RWPE1 (cell line): Measurements from ENCODE around the gene PLCL1.

Source experiments
- CTCF ChIA-PET: fragments of 350-600 bp; sonication (Branson Sonifier 250); formaldehyde crosslinking; extraction: SDS; loops from one replicate; lab custom pipeline; 2021; lab: Yijun Ruan, JAX
- POLR2A ChIA-PET: fragments of 400-600 bp; formaldehyde crosslinking; extraction: SDS; loops from one replicate; lab custom pipeline; 2020; ENCODE audit warnings: antibody characterized with exemption; ENCODE audit not compliant: low non-redundant PET; lab: Yijun Ruan, JAX
- DNase-seq: peaks from one replicate; pipeline ENCODE4 v3.0.0; 2012; ENCODE audit warnings: low spot score
- H3K27ac ChIP-seq: fragments of 450-650 bp; 2 replicates; pipeline ENCODE4 v1.5.1; 2017
- TF ChIP-seq, protein P1 (sequence below): fragments of 450-650 bp; conservative IDR thresholded peaks from 2 replicates; pipeline ENCODE4 v1.5.1; 2017; ENCODE audit warnings: low read depth, mild to moderate bottlenecking

The PLCL1 gene

GRCh38 chr2:197998702-197999101, 194.3 kb downstream of the PLCL1 start:
- no peak for DNase-seq
- CTCF ChIA-PET: no interaction called here
- POLR2A ChIA-PET: no interaction called here
- no peak overlapping the region for H3K27ac ChIP-seq
- TF ChIP-seq, protein P1, sequence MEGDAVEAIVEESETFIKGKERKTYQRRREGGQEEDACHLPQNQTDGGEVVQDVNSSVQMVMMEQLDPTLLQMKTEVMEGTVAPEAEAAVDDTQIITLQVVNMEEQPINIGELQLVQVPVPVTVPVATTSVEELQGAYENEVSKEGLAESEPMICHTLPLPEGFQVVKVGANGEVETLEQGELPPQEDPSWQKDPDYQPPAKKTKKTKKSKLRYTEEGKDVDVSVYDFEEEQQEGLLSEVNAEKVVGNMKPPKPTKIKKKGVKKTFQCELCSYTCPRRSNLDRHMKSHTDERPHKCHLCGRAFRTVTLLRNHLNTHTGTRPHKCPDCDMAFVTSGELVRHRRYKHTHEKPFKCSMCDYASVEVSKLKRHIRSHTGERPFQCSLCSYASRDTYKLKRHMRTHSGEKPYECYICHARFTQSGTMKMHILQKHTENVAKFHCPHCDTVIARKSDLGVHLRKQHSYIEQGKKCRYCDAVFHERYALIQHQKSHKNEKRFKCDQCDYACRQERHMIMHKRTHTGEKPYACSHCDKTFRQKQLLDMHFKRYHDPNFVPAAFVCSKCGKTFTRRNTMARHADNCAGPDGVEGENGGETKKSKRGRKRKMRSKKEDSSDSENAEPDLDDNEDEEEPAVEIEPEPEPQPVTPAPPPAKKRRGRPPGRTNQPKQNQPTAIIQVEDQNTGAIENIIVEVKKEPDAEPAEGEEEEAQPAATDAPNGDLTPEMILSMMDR: no peak

- ChIA-PET POLR2A (no interaction called here), CTCF (interaction anchor here (0.6 to 0.7 kb wide), 3 partner anchors 72 to 440 kb away, joined by 3 to 4 read pairs (median 3); no protein-coding TSS in a partner anchor)
- TF ChIP-seq, protein P1: no peak
- no peak overlapping the region for H3K27ac ChIP-seq
- no peak for DNase-seq
These were observed 196.0 kb downstream of the PLCL1 start for GRCh38 chr2:198000417-198000816.

- H3K27ac ChIP-seq: no peak overlapping the region
- ChIA-PET POLR2A (no interaction called here), CTCF (no interaction called here)
- TF ChIP-seq, protein P1: no peak
- no peak for DNase-seq
These were observed 199.8 kb downstream of the PLCL1 start for GRCh38 chr2:198004173-198004572.

DNA sequence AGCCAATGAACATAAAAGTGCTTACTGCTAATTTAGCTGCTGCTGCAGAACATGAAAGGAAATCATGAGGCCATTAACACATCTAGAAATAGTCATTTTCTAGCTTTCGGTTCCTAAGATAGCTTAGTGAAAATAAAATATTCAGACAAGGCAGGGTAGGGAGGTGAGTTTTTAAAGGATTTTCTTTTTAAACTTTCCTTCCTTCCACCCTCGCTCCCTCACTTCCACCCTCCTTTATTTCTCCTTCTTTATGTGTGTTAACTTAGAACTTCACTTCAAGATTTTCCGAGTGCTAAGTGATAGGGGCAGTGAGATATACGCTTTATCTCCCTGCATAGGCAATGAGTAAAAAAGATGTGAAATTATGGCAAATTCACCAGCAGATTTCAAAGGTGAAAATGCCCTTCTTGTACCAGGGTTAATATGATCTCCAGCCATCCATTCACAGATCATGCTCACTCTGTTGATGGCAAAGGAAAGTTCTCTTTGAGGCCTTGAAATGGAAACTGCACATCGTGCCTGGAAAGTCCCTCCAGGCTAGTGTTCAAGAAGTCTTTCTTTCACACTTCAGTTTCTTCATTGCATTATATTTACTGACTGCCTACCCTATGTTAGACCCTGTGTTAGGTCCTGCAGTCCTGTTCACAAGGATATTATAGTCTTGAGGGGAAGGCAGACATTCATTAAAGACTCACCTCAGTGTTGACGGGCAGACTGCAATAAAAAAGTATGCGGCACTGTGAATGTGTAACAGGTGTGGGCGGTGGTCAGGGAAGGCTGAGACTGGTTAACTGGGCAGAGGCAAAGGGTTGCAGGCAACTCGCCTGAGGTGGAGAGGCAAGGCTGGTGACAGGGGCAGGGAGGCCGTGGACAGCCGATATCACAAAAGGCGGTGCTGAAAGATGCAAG, 200.8 kb downstream of the PLCL1 start:
- no peak overlapping the region for H3K27ac ChIP-seq
- ChIA-PET CTCF (no interaction called here), POLR2A (no interaction called here)
- no peak for DNase-seq
- TF ChIP-seq, protein P1: no peak

GRCh38 chr2:198006733-198007132, 202.3 kb downstream of the PLCL1 start:
- TF ChIP-seq, protein P1: no peak
- CTCF ChIA-PET: no interaction called here
- H3K27ac ChIP-seq: no peak overlapping the region
- POLR2A ChIA-PET: no interaction called here
- no peak for DNase-seq

DNA sequence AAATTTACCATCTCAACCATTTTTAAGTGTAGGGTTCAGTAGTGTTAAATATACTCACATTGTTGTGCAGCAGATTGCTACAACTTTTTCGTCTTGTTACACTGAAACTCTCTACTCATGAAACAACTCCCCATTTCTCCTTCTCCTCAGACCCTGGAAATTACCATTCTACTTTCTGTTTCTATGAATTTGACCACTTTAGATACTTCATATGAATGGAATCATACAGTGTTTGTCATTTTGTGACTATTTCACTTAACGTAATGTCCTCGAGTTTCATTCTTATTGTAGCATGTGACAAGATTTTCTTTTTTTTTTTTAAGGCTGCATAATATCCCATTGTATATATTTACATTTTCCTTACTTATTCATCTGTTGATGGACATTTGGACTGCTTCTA, 203.8 kb downstream of the PLCL1 start:
- POLR2A ChIA-PET: no interaction called here
- no peak for DNase-seq
- CTCF ChIA-PET: no interaction called here
- H3K27ac ChIP-seq: no peak overlapping the region
- TF ChIP-seq, protein P1: no peak
